ENCODE results near the gene ABCC4.

DNA sequence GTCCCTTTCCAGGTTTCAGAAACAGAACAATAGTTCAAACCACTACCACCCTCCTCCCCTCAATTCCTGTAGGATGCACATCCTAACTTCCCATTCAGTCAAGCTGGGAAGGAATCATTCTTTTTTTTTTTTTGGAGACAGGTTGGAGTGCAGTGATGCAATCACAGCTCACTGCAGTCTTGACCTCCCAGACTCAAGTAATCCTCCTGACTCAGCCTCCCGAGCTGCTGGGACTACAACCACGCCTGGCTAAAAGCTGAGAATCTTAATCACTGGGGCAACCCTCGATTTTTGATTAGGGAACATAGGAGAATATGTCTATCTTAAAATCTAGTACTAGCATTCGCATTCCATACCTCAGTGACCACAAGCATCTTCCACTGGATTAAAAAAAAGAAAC, 146.2 kb downstream of the ABCC4 start:
- TF ChIP-seq POLR2A (IDR thresholded peaks at IDR 0.05) (no peak), POLR2AphosphoS5 (IDR thresholded peaks at IDR 0.05) (no peak)

All from transverse colon (tissue), 3 donors.